Peyer's patch (tissue), 4 donors: Measurements from ENCODE around the gene SNX20.

Source experiments
- CTCF ChIP-seq, 6 experiments: fragments of 450-650 bp in 4 of 6; fragments of 200-600 bp in 2 of 6; sonication (generic) in 1 of 6; IDR thresholded peaks; one replicate each; pipeline ENCODE4 v1.5.1; 2017 to 2019; ENCODE audit warnings: antibody characterized with exemption in 6 of 6, mild to moderate bottlenecking in 3 of 6, moderate library complexity in 1 of 6
- POLR2A ChIP-seq, 2 donors: fragments of 450-650 bp; IDR thresholded peaks; one replicate each; pipeline ENCODE4 v1.5.1; 2017; ENCODE audit warnings: antibody characterized with exemption in 2 of 2, mild to moderate bottlenecking in 2 of 2, moderate library complexity in 2 of 2

- no peak for TF ChIP-seq CTCF (IDR thresholded peaks at IDR 0.05)
- TF ChIP-seq POLR2A (IDR thresholded peaks at IDR 0.05), result no peak
These were observed 4.4 kb downstream of the SNX20 start for GRCh38 chr16:50676684-50677225.
